ENCODE data around the gene TMEM187.

Gene TMEM187

GRCh38 chrX:153969125-153969903, 3.2 kb upstream of the TMEM187 start:
- peak overlapping the region; percentile 93 for H3K4me3 ChIP-seq
- DNase-seq (ENCODE audit: low read depth, low spot score): no peak
- H3K27ac ChIP-seq: no peak overlapping the region
- TF ChIP-seq FOXP2 (optimal IDR thresholded peaks at IDR 0.05; ENCODE audit: control extremely low read depth, extremely low read length, insufficient read depth) (no peak), POLR2AphosphoS5 (IDR thresholded peaks at IDR 0.05; ENCODE audit: borderline replicate concordance, low read depth, low read length) (no peak), EZH2 (IDR thresholded peaks at IDR 0.05) (no peak)
- H3K9me3 ChIP-seq (ENCODE audit: low read depth, low read length): no peaks in the 10 kb centered on the region
- H3K36me3 ChIP-seq (ENCODE audit: insufficient read depth, low read length): peaks cover 10% of the 10 kb centered on the region; the same call in 1 of the 2 replicates
- peak overlapping the region; percentile 70 for H3K9ac ChIP-seq (ENCODE audit: insufficient read length)

GRCh38 chrX:153969904-153970356, 2.6 kb upstream of the TMEM187 start:
- H3K36me3 ChIP-seq (ENCODE audit: insufficient read depth, low read length): peaks cover 10% of the 10 kb centered on the region; the same call in 1 of the 2 replicates
- no peak overlapping the region for H3K27ac ChIP-seq
- TF ChIP-seq EZH2 (IDR thresholded peaks at IDR 0.05) (no peak), FOXP2 (optimal IDR thresholded peaks at IDR 0.05; ENCODE audit: control extremely low read depth, extremely low read length, insufficient read depth) (no peak), POLR2AphosphoS5 (IDR thresholded peaks at IDR 0.05; ENCODE audit: borderline replicate concordance, low read depth, low read length) (no peak)
- H3K4me3 ChIP-seq: peak overlapping the region; percentile 93
- no peak for DNase-seq (ENCODE audit: low read depth, low spot score)
- peak overlapping the region; percentile 70 for H3K9ac ChIP-seq (ENCODE audit: insufficient read length)
- H3K9me3 ChIP-seq (ENCODE audit: low read depth, low read length): no peaks in the 10 kb centered on the region

GRCh38 chrX:153970357-153971123, 2.0 kb upstream of the TMEM187 start:
- TF ChIP-seq FOXP2 (optimal IDR thresholded peaks at IDR 0.05; ENCODE audit: control extremely low read depth, extremely low read length, insufficient read depth) (no peak), EZH2 (IDR thresholded peaks at IDR 0.05) (no peak), POLR2AphosphoS5 (IDR thresholded peaks at IDR 0.05; ENCODE audit: borderline replicate concordance, low read depth, low read length) (peak; percentile 12; the same call in 1 of the 2 replicates)

GRCh38 chrX:153971124-153971449, 1.5 kb upstream of the TMEM187 start:
- Histone ChIP-seq H3K4me3 (peak overlapping the region; percentile 93), H3K9me3 (ENCODE audit: low read depth, low read length) (no peaks in the 10 kb centered on the region), H3K27ac (peak overlapping the region; percentile 100), H3K36me3 (ENCODE audit: insufficient read depth, low read length) (peaks cover 10% of the 10 kb centered on the region; the same call in 1 of the 2 replicates), H3K9ac (ENCODE audit: insufficient read length) (peak overlapping the region; percentile 100)
- no peak for DNase-seq (ENCODE audit: low read depth, low spot score)
- TF ChIP-seq FOXP2 (optimal IDR thresholded peaks at IDR 0.05; ENCODE audit: control extremely low read depth, extremely low read length, insufficient read depth): no peak
- no peak for TF ChIP-seq POLR2AphosphoS5 (IDR thresholded peaks at IDR 0.05; ENCODE audit: borderline replicate concordance, low read depth, low read length)
- TF ChIP-seq EZH2 (IDR thresholded peaks at IDR 0.05): no peak

More at GRCh38 chrX:153970357-153971123, 2.0 kb upstream of the TMEM187 start:
- H3K9ac ChIP-seq (ENCODE audit: insufficient read length): peak overlapping the region; percentile 100
- H3K9me3 ChIP-seq (ENCODE audit: low read depth, low read length): no peaks in the 10 kb centered on the region
- peak overlapping the region; percentile 93 for H3K4me3 ChIP-seq
- DNase-seq (ENCODE audit: low read depth, low spot score): no peak
- H3K27ac ChIP-seq: peak overlapping the region; percentile 100
- H3K36me3 ChIP-seq (ENCODE audit: insufficient read depth, low read length): peaks cover 10% of the 10 kb centered on the region; the same call in 1 of the 2 replicates

DNA sequence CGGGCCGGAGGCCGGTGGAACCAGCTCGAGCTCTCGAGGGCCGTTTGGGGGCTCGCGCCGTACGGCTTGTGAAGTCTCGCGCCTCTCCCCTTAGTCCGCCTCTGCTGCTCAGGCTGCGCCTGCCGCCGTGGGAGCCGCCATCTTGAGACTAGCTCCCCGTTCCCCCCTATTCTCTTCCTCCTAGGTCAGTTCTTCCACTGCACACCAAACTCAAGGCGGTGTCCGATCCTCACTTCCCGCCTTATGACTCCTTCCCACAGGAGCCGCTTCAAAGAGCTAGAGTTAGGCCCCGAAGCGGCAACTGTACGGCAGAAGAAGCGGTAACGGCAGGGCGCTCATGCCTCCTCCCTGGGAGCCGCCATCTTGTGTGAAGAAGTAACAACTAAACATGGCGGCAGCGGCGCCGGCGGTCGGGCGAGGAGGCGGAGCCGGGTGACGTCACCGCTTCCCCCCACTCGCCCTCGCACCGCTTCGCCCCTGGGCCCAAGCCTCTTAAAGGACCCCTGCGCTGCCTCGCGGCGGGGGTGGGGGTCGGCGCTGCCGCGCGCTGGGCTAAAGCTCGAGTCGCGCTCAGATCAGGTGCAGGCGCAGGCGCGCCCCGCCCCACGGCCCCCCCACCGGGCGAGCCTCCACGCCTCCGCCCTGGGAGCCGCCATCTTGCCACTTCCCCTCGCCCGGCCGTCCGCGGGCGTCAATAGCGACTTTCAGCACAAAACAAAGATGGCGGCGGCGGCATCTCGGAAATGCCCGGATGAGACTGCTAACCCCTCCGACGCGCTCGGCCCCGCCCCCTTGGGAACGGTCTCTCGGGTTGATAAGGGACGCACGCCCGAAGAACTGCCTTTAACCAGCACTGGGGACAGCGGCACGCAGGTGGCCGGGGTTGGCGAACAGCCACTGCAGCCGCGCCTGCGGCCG, 845 bp upstream of the TMEM187 start, which contains the start of gene HCFC1:
TSS of gene HCFC1 (minus strand) at position 369 of the 918 bp plus-strand sequence. CDS start 978 bp downstream, outside the sequence.
- peak; percentile 39 for DNase-seq (ENCODE audit: low read depth, low spot score)
- Histone ChIP-seq H3K27ac (peak within 1 kb of the TSS; percentile 100), H3K9me3 (ENCODE audit: low read depth, low read length) (no peaks in the 10 kb centered on the region), H3K36me3 (ENCODE audit: insufficient read depth, low read length) (peaks cover 10% of the 10 kb centered on the region; the same call in 1 of the 2 replicates), H3K4me3 (peak within 1 kb of the TSS; percentile 93), H3K9ac (ENCODE audit: insufficient read length) (peak within 1 kb of the TSS; percentile 100)
- TF ChIP-seq EZH2 (IDR thresholded peaks at IDR 0.05) (no peak), POLR2AphosphoS5 (IDR thresholded peaks at IDR 0.05; ENCODE audit: borderline replicate concordance, low read depth, low read length) (no peak; the same call in none of the 2 replicates), FOXP2 (optimal IDR thresholded peaks at IDR 0.05; ENCODE audit: control extremely low read depth, extremely low read length, insufficient read depth) (no peak)

DNA sequence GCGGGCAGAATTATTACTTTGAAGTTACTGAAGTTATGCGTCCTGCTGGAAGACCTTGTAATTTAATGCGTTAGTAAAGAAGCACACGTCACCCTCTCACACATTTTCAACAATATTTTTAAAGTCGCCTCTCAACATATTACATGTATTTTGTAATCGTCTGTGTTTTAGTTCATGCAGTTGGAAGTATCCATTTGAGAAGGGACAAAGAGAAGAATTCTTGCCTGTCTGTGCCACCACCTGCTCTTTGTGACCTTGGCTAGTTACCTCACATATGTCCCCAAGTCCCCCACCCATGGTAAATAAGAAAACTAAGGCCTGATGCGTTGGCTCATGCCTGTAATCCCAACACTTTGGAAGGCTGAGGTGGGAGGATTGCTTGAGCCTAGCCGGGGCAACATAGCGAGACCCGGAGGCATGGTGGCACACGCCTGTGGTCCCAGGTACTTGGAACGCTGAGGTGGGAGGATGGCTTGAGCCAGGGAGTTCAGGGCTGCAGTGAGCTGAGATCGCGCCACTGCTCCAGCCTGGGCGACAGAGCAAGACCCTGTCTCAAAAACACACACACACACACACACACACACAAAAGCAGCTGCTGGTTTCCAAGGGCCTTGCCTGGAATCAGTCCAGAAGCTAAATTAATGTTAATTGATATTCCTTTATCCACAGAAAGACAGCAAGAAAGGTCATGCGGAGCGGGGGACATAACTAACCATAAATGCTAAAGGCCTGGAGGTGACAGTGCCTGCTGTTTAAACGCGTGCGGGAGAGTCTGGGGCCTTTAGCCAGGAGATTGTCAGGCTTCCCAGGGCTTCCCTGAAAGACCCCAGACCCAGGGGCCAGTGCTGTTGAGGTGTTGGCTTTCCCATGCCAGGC, 811 bp downstream of the TMEM187 start:
- DNase-seq (ENCODE audit: low read depth, low spot score): no peak
- TF ChIP-seq FOXP2 (optimal IDR thresholded peaks at IDR 0.05; ENCODE audit: control extremely low read depth, extremely low read length, insufficient read depth): no peak
- TF ChIP-seq POLR2AphosphoS5 (IDR thresholded peaks at IDR 0.05; ENCODE audit: borderline replicate concordance, low read depth, low read length): 0 out of 2 replicates have a peak, but pooled peaks have one; percentile 6
- H3K9ac ChIP-seq (ENCODE audit: insufficient read length): peak overlapping the region; percentile 100

More for the DNA sequence above, 811 bp downstream of the TMEM187 start:
- Histone ChIP-seq H3K27ac (peak overlapping the region; percentile 100), H3K36me3 (ENCODE audit: insufficient read depth, low read length) (peaks cover 7% of the 10 kb centered on the region; the same call in 1 of the 2 replicates), H3K9me3 (ENCODE audit: low read depth, low read length) (no peaks in the 10 kb centered on the region), H3K4me3 (peak overlapping the region; percentile 80)

Data from SK-N-MC (cell line).